Measurements from ENCODE around the gene DIP2C.
"Not testable (repeated sequence)": the region's sequence is repeated elsewhere in the genome, so short reads cannot be mapped to it uniquely, and the experiment has no call there.

The DIP2C gene

GRCh38 chr10:329361-330099, 359.9 kb downstream of the DIP2C start:
- peak; percentile 77 for DNase-seq (ENCODE audit: low read depth, low spot score)

- no peak for DNase-seq (ENCODE audit: low read depth, low spot score)
These were observed 361.3 kb downstream of the DIP2C start for GRCh38 chr10:327889-328852.

- DNase-seq (ENCODE audit: low read depth, low spot score) = no peak
These were observed 362.4 kb downstream of the DIP2C start for GRCh38 chr10:326894-327635.

- DNase-seq (ENCODE audit: low read depth, low spot score) = no peak
These were observed 363.1 kb downstream of the DIP2C start for GRCh38 chr10:326350-326749.

GRCh38 chr10:325282-325681, 364.2 kb downstream of the DIP2C start:
- no peak for DNase-seq (ENCODE audit: low read depth, low spot score)

- DNase-seq (ENCODE audit: low read depth, low spot score) = no peak
These were observed 364.9 kb downstream of the DIP2C start for GRCh38 chr10:324593-324992.

- DNase-seq (ENCODE audit: low read depth, low spot score) = peak; percentile 57
These were observed 365.7 kb downstream of the DIP2C start for GRCh38 chr10:323651-324293.

GRCh38 chr10:323046-323445, 366.4 kb downstream of the DIP2C start:
- DNase-seq (ENCODE audit: low read depth, low spot score) = not testable (repeated sequence)

GRCh38 chr10:320771-321170, 368.7 kb downstream of the DIP2C start:
- DNase-seq (ENCODE audit: low read depth, low spot score) = no peak

- DNase-seq (ENCODE audit: low read depth, low spot score) = no peak
These were observed 371.5 kb downstream of the DIP2C start for GRCh38 chr10:317926-318325.

GRCh38 chr10:317271-317769, 372.1 kb downstream of the DIP2C start:
- no peak for DNase-seq (ENCODE audit: low read depth, low spot score)

GRCh38 chr10:316390-316789, 373.1 kb downstream of the DIP2C start:
- DNase-seq (ENCODE audit: low read depth, low spot score) = no peak

GRCh38 chr10:314871-315270, 374.6 kb downstream of the DIP2C start:
- no peak for DNase-seq (ENCODE audit: low read depth, low spot score)

GRCh38 chr10:314381-314780, 375.1 kb downstream of the DIP2C start:
- no peak for DNase-seq (ENCODE audit: low read depth, low spot score)

GRCh38 chr10:311901-312665, 377.4 kb downstream of the DIP2C start:
- DNase-seq (ENCODE audit: low read depth, low spot score) = no peak

- DNase-seq (ENCODE audit: low read depth, low spot score) = no peak
These were observed 378.4 kb downstream of the DIP2C start for GRCh38 chr10:310976-311639.

- DNase-seq (ENCODE audit: low read depth, low spot score) = peak; percentile 47
These were observed 379.1 kb downstream of the DIP2C start for GRCh38 chr10:310371-310770.

- DNase-seq (ENCODE audit: low read depth, low spot score) = no peak
These were observed 380.8 kb downstream of the DIP2C start for GRCh38 chr10:308572-309085.

- no peak for DNase-seq (ENCODE audit: low read depth, low spot score)
These were observed 381.4 kb downstream of the DIP2C start for GRCh38 chr10:308101-308500.

GRCh38 chr10:307659-308058, 381.8 kb downstream of the DIP2C start:
- DNase-seq (ENCODE audit: low read depth, low spot score) = no peak
